Transverse colon (tissue), 4 donors: ENCODE data around the gene DICER1. TPM values are rescaled to one million over a fixed set of nuclear protein-coding genes. Genes with fewer than 3 reads are reported as not detected.

Source experiments
- DNase-seq: peaks from one replicate; pipeline ENCODE4 v3.0.0-alpha.2; 2019
- H3K27ac ChIP-seq, 4 donors: fragments of 200-600 bp; sonication (generic); 2 replicates each; pipeline ENCODE4 v1.5.1; 2016 to 2018; ENCODE audit warnings: inconsistent platforms in 4 of 4
- H3K27me3 ChIP-seq: fragments of 200-600 bp; sonication (generic); 2 replicates; pipeline ENCODE4 v1.5.1; 2017; ENCODE audit warnings: inconsistent platforms
- H3K36me3 ChIP-seq, 4 donors: fragments of 200-600 bp; sonication (generic); 2 replicates each; pipeline ENCODE4 v1.5.1; 2017 to 2019; ENCODE audit warnings: inconsistent platforms in 4 of 4
- H3K4me1 ChIP-seq, 4 donors: fragments of 200-600 bp; sonication (generic); 2 replicates each; pipeline ENCODE4 v1.5.1; 2017 to 2020; ENCODE audit warnings: inconsistent platforms in 4 of 4
- H3K4me3 ChIP-seq, 4 donors: fragments of 200-600 bp; sonication (generic); 1 replicate in 1 of 4; 2 replicates in 3 of 4; pipeline versions ENCODE4 v1.5.1 to v1.6.1; 2017 to 2019; ENCODE audit warnings: inconsistent platforms in 4 of 4
- H3K9me3 ChIP-seq, 2 donors: fragments of 200-600 bp; sonication (generic); 2 replicates each; pipeline ENCODE4 v1.5.1; 2017 to 2019; ENCODE audit warnings: inconsistent platforms in 2 of 2
- EP300 ChIP-seq: sonication (generic); formaldehyde crosslinking; IDR thresholded peaks from one replicate; pipeline ENCODE4 v1.6.1; 2017; ENCODE audit warnings: antibody characterized with exemption, low read depth
- POLR2A ChIP-seq: fragments of 450-650 bp; IDR thresholded peaks from one replicate; pipeline ENCODE4 v1.6.1; 2016; ENCODE audit warnings: antibody characterized with exemption, mild to moderate bottlenecking, moderate library complexity
- POLR2AphosphoS5 ChIP-seq, 3 donors: sonication (generic); formaldehyde crosslinking; IDR thresholded peaks; one replicate each; pipeline ENCODE4 v1.6.1; 2016; ENCODE audit warnings: antibody characterized with exemption in 3 of 3
- WGBS, 2 donors: methylation state at CpG; one replicate each; pipeline ENCODE4 v1.1.5; 2018; ENCODE audit warnings: low coverage in 1 of 2; 5-methylcytosine and 5-hydroxymethylcytosine counted together
- in situ Hi-C, 4 donors: fragments of 200-750 bp; cut with MboI; loops; one replicate each; pipeline versions ENCODE4 v1.15.0 to v1.15.1; 2017; ENCODE audit warnings: low sequenced_read_pairs in 3 of 4, low pct_ligation_motif_present in 1 of 4, low pct_unique_long_range_greater_than_20kb in 1 of 4
- intact Hi-C: fragments of 100-400 bp; cut with DNase I; formaldehyde crosslinking; loops from one replicate; pipeline ENCODE4 v1.15.1; 2023; ENCODE audit warnings: low total_unique reads
- total RNA-seq, 4 donors: library from RNA; depleted of rRNA; stranded (reverse); fragments of >200 nt; gene quantifications; one replicate each; pipeline ENCODE4 v1.1.0, GENCODE V29; 2016
- TF ChIP-seq, protein P1 (sequence below), 5 experiments: fragments of 200-600 bp in 3 of 5; fragments of 450-650 bp in 2 of 5; sonication (generic) in 3 of 5; IDR thresholded peaks; 1 replicate in 2 of 5; 2 replicates in 3 of 5; pipeline ENCODE4 v1.5.1; 2016 to 2017; ENCODE audit warnings: antibody characterized with exemption in 5 of 5, inconsistent platforms in 3 of 5, mild to moderate bottlenecking in 2 of 5, moderate library complexity in 1 of 5

Gene DICER1
- total RNA-seq, 4 donors from 2014 or later: 45.6 to 102 (median 71.4) TPM

DNA sequence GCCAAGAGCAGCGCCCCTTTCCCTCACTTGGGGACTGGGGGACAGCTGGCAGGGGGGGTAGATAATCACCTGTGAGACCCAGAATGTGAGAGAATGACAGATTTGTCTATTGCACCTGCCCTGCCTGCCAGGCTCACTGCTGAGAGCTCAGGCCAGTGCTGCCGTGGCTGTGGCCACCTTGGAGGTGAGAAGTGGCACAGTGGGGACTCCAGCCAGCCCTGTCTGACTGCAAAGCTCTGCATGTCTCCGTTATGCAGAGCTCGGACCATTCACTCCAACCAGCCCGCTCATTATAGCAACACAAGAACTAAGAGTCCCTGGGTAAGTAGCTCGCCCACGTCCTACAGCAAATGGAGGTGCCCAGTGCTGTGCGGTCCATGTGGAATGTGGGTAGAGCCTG is 88.8 kb downstream of the DICER1 start:
- WGBS, 2 donors: 70 to 85% methylated on average over 4 to 8 of the region's 8 CpGs
- Histone ChIP-seq H3K36me3 (no peaks in the 10 kb centered on the region), H3K9me3 (no peaks in the 10 kb centered on the region), H3K4me1 (no peaks in the 10 kb centered on the region), H3K27me3 (no peaks in the 10 kb centered on the region), H3K4me3 (no peak overlapping the region), H3K27ac (no peak overlapping the region)
- TF ChIP-seq POLR2AphosphoS5 (IDR thresholded peaks at IDR 0.05) (no peak), POLR2A (no peak), EP300 (no peak)
- TF ChIP-seq, protein P1, sequence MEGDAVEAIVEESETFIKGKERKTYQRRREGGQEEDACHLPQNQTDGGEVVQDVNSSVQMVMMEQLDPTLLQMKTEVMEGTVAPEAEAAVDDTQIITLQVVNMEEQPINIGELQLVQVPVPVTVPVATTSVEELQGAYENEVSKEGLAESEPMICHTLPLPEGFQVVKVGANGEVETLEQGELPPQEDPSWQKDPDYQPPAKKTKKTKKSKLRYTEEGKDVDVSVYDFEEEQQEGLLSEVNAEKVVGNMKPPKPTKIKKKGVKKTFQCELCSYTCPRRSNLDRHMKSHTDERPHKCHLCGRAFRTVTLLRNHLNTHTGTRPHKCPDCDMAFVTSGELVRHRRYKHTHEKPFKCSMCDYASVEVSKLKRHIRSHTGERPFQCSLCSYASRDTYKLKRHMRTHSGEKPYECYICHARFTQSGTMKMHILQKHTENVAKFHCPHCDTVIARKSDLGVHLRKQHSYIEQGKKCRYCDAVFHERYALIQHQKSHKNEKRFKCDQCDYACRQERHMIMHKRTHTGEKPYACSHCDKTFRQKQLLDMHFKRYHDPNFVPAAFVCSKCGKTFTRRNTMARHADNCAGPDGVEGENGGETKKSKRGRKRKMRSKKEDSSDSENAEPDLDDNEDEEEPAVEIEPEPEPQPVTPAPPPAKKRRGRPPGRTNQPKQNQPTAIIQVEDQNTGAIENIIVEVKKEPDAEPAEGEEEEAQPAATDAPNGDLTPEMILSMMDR (IDR thresholded peaks at IDR 0.05): no peak
- DNase-seq: no peak
- in situ Hi-C loops: no loop called here
- intact Hi-C loops: no loop called here

DNA sequence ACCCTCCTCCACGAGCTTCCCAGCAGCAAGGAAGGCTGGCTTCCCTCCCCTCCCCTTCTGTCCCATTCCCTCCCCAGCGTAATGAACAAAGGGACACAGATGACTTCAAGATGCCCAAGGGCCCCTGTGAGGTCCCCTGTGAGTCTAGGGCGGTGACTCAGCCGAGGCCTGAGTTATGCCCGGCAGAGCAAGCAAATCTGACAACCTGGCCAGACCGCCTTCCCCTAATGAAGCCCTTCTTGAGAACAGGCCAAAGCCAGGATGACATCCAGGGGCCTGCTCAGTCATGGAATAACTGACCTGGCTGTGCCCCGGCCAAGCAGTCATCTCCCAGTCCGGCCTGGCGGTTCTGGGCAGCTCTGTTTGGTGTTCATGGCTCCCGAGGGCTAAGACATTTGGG is 89.2 kb downstream of the DICER1 start:
- WGBS, 2 donors: 79% methylated on average over 10 of the region's 10 CpGs; no CpG with 5 or more reads in 1 of the 2 donors
- intact Hi-C loops (no loop called here), in situ Hi-C loops (no loop called here)
- H3K27me3 ChIP-seq: no peaks in the 10 kb centered on the region
- no peaks in the 10 kb centered on the region for H3K36me3 ChIP-seq
- no peaks in the 10 kb centered on the region for H3K9me3 ChIP-seq
- no peak for DNase-seq
- H3K4me1 ChIP-seq: no peaks in the 10 kb centered on the region
- H3K27ac ChIP-seq: no peak overlapping the region
- H3K4me3 ChIP-seq: no peak overlapping the region
- TF ChIP-seq EP300 (no peak), POLR2A (no peak), POLR2AphosphoS5 (IDR thresholded peaks at IDR 0.05) (no peak)
- TF ChIP-seq, protein P1 (IDR thresholded peaks at IDR 0.05): no peak

DNA sequence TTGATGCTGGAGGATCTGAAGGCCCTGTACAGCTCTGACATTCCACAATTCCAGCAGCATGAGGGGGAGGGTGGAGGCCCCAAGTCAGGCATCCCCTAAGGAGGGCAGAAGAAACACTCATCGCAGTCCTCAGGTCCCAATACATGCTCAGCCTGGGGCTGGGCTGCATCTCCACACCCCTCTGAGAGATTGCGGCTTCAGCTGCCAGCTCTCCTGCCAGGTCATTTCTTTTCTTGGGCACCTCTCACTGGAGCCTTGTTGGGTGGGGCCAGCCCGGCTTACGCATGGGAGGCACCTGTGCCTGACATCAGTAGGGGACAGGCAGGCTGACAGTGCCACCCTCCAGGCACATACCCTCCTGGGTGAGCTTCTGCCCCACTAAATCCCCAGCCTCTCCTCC is 89.8 kb downstream of the DICER1 start:
- H3K9me3 ChIP-seq: no peaks in the 10 kb centered on the region
- in situ Hi-C loops: no loop called here
- no peaks in the 10 kb centered on the region for H3K36me3 ChIP-seq
- WGBS, 2 donors: 86% methylated on average over 4 of the region's 4 CpGs; no CpG with 5 or more reads in 1 of the 2 donors
- H3K4me3 ChIP-seq: no peak overlapping the region
- intact Hi-C loops: no loop called here
- no peaks in the 10 kb centered on the region for H3K27me3 ChIP-seq
- H3K4me1 ChIP-seq: no peaks in the 10 kb centered on the region
- H3K27ac ChIP-seq: no peak overlapping the region
- DNase-seq: no peak
- TF ChIP-seq EP300 (no peak), POLR2AphosphoS5 (IDR thresholded peaks at IDR 0.05) (no peak), POLR2A (no peak)
- TF ChIP-seq, protein P1 (IDR thresholded peaks at IDR 0.05): no peak

DNA sequence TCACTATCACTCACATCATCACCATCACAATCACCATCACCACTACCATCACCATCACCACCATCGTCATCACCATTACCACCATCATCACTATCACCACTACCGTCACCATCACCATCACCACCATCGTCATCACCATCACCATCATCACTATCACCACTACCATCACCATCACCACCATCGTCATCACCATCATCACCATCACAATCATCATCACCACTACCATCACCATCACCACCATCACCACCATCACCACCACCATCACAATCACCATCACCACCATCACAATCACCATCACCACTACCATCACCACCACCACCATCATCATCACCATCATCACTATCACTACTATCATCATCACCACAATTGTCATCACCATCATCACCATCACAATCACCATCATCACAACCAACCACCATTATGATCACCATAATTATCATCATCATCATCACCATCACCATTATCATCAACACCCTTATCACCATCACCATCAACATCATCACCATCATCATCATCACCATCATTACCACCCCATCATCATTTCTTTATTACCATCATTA is 90.8 kb downstream of the DICER1 start:
- no peaks in the 10 kb centered on the region for H3K36me3 ChIP-seq
- H3K4me3 ChIP-seq: no peak overlapping the region
- 92 to 93% methylated on average over 4 of the region's 4 CpGs for WGBS, 2 donors
- DNase-seq: no peak
- H3K27me3 ChIP-seq: no peaks in the 10 kb centered on the region
- no peak overlapping the region for H3K27ac ChIP-seq
- TF ChIP-seq POLR2AphosphoS5 (IDR thresholded peaks at IDR 0.05) (no peak), POLR2A (no peak), EP300 (no peak)
- TF ChIP-seq, protein P1 (IDR thresholded peaks at IDR 0.05): no peak
- H3K4me1 ChIP-seq: no peaks in the 10 kb centered on the region
- in situ Hi-C loops: no loop called here
- intact Hi-C loops: no loop called here
- H3K9me3 ChIP-seq: no peaks in the 10 kb centered on the region
